ENCODE measurements around the gene SCAMP2. TPM values are rescaled to one million over a fixed set of nuclear protein-coding genes. Genes with fewer than 3 reads are reported as not detected.

SCAMP2 gene
- total RNA-seq, 1 donor from 2014 or later: 39.3 TPM

GRCh38 chr15:74800559-74801094, 72.5 kb downstream of the SCAMP2 start:
- TF ChIP-seq CTCF (conservative IDR thresholded peaks at IDR 0.05; ENCODE audit: low read depth, low read length): no peak
- no peak for DNase-seq (ENCODE audit: low read depth)
- H3K4me3 ChIP-seq (ENCODE audit: low read depth, low read length): no peak overlapping the region

- peak; percentile 95 for TF ChIP-seq CTCF (conservative IDR thresholded peaks at IDR 0.05; ENCODE audit: low read depth, low read length)
- DNase-seq (ENCODE audit: low read depth): no peak
- no peak overlapping the region for H3K4me3 ChIP-seq (ENCODE audit: low read depth, low read length)
Measured at GRCh38 chr15:74799856-74800558, 73.2 kb downstream of the SCAMP2 start.

GRCh38 chr15:74799255-74799855, 73.8 kb downstream of the SCAMP2 start:
- no peak for DNase-seq (ENCODE audit: low read depth)
- no peak for TF ChIP-seq CTCF (conservative IDR thresholded peaks at IDR 0.05; ENCODE audit: low read depth, low read length)
- no peak overlapping the region for H3K4me3 ChIP-seq (ENCODE audit: low read depth, low read length)

- H3K4me3 ChIP-seq (ENCODE audit: low read depth, low read length): no peak overlapping the region
- DNase-seq (ENCODE audit: low read depth): no peak
- no peak for TF ChIP-seq CTCF (conservative IDR thresholded peaks at IDR 0.05; ENCODE audit: low read depth, low read length)
Measured at GRCh38 chr15:74798388-74799254, 74.5 kb downstream of the SCAMP2 start.

- TF ChIP-seq CTCF (conservative IDR thresholded peaks at IDR 0.05; ENCODE audit: low read depth, low read length): no peak
- DNase-seq (ENCODE audit: low read depth): no peak
- H3K4me3 ChIP-seq (ENCODE audit: low read depth, low read length): no peak overlapping the region
Measured at GRCh38 chr15:74795966-74796625, 77.1 kb downstream of the SCAMP2 start.

GRCh38 chr15:74794970-74795349, 78.2 kb downstream of the SCAMP2 start:
- no peak for TF ChIP-seq CTCF (conservative IDR thresholded peaks at IDR 0.05; ENCODE audit: low read depth, low read length)
- H3K4me3 ChIP-seq (ENCODE audit: low read depth, low read length): no peak overlapping the region
- no peak for DNase-seq (ENCODE audit: low read depth)

Data from epithelial cell of proximal tubule (primary cell).